ENCODE data around the gene MEF2C. TPM values are rescaled to one million over a fixed set of nuclear protein-coding genes. Genes with fewer than 3 reads are reported as not detected.

MEF2C gene
- polyA plus RNA-seq, 1 donor from 2014 or later, result 30.2 TPM

GRCh38 chr5:88890070-88890781, 7.2 kb upstream of the MEF2C start:
- Histone ChIP-seq H3K9me2 (ENCODE audit: insufficient read depth, low read length) (no peaks in the 10 kb centered on the region), H3K4me3 (ENCODE audit: low read length) (peak overlapping the region; percentile 65), H3K9ac (ENCODE audit: low read length) (no peak overlapping the region), H4K20me1 (ENCODE audit: insufficient read depth) (no peaks in the 10 kb centered on the region), H2AFZ (ENCODE audit: low read depth, low read length) (no peak overlapping the region), H3K36me3 (ENCODE audit: insufficient read depth, low read length) (no peaks in the 10 kb centered on the region), H3K27ac (ENCODE audit: low read length) (no peak overlapping the region), H3K27me3 (ENCODE audit: insufficient read depth, low read depth, low read length) (peaks cover 51% of the 10 kb centered on the region), H3K79me2 (replicated peaks; ENCODE audit: insufficient read depth, low read length) (no peaks in the 10 kb centered on the region), H3K9me3 (ENCODE audit: low read length) (no peaks in the 10 kb centered on the region), H3F3A (ENCODE audit: insufficient read depth, low read length, poor library complexity, severe bottlenecking) (no peaks in the 10 kb centered on the region), H3K4me2 (ENCODE audit: low read length) (no peak overlapping the region)
- TF ChIP-seq CTCF (IDR thresholded peaks at IDR 0.05; ENCODE audit: poor library complexity, severe bottlenecking) (no peak), REST (IDR thresholded peaks at IDR 0.05; ENCODE audit: borderline replicate concordance) (no peak), SMC3 (conservative IDR thresholded peaks at IDR 0.05; ENCODE audit: poor library complexity) (no peak), TAF1 (IDR thresholded peaks at IDR 0.05; ENCODE audit: low read depth) (no peak), MXI1 (conservative IDR thresholded peaks at IDR 0.05; ENCODE audit: poor library complexity, severe bottlenecking) (no peak), EP300 (conservative IDR thresholded peaks at IDR 0.05; ENCODE audit: poor library complexity, severe bottlenecking) (no peak), EZH2 (IDR thresholded peaks at IDR 0.05; ENCODE audit: borderline replicate concordance, insufficient read depth, low read length, poor library complexity, severe bottlenecking) (no peak), POLR2AphosphoS5 (IDR thresholded peaks at IDR 0.05) (no peak), RAD21 (conservative IDR thresholded peaks at IDR 0.05) (no peak)

- no peaks in the 10 kb centered on the region for H3K9me3 ChIP-seq (ENCODE audit: low read length)
- no peak overlapping the region for H3K27ac ChIP-seq (ENCODE audit: low read length)
- H2AFZ ChIP-seq (ENCODE audit: low read depth, low read length), result peak overlapping the region; percentile 9
- no peaks in the 10 kb centered on the region for H3K9me2 ChIP-seq (ENCODE audit: insufficient read depth, low read length)
- H3K4me3 ChIP-seq (ENCODE audit: low read length), result peak overlapping the region; percentile 65
- peak overlapping the region; percentile 37 for H3K9ac ChIP-seq (ENCODE audit: low read length)
- peaks cover 59% of the 10 kb centered on the region for H3K27me3 ChIP-seq (ENCODE audit: insufficient read depth, low read depth, low read length)
- no peaks in the 10 kb centered on the region for H3K79me2 ChIP-seq (replicated peaks; ENCODE audit: insufficient read depth, low read length)
- H3K36me3 ChIP-seq (ENCODE audit: insufficient read depth, low read length), result no peaks in the 10 kb centered on the region
- H4K20me1 ChIP-seq (ENCODE audit: insufficient read depth), result no peaks in the 10 kb centered on the region
- no peaks in the 10 kb centered on the region for H3F3A ChIP-seq (ENCODE audit: insufficient read depth, low read length, poor library complexity, severe bottlenecking)
- H3K4me2 ChIP-seq (ENCODE audit: low read length), result peak overlapping the region; percentile 63
- TF ChIP-seq MXI1 (conservative IDR thresholded peaks at IDR 0.05; ENCODE audit: poor library complexity, severe bottlenecking), result peak; percentile 64
- peak; percentile 40 for TF ChIP-seq TAF1 (IDR thresholded peaks at IDR 0.05; ENCODE audit: low read depth)
- TF ChIP-seq RAD21 (conservative IDR thresholded peaks at IDR 0.05), result no peak
Measured at GRCh38 chr5:88889189-88890069, 6.4 kb upstream of the MEF2C start.
